A549 (cell line): ENCODE data around the gene ITIH6. TPM values are rescaled to one million over a fixed set of nuclear protein-coding genes. Genes with fewer than 3 reads are reported as not detected.
A peak's percentile ranks its signal among the peaks of the same experiment; 100 is the strongest.
"Not testable (repeated sequence)": the region's sequence is repeated elsewhere in the genome, so short reads cannot be mapped to it uniquely, and the experiment has no call there.

Experiments used
- ATAC-seq, 2 experiments: fragments of 200-7000 bp in 1 of 2; fragments of >200 bp in 1 of 2; cut with Nextera tagmentation in 1 of 2; cut with Tn5 transposase in 1 of 2; 3 replicates each; pipeline versions ENCODE4 v1.8.0 to v1.9.1; 2018 to 2020; ENCODE audit warnings: mild to moderate bottlenecking in 1 of 2, moderate library complexity in 1 of 2
- CTCF ChIA-PET: fragments of 300-600 bp; sonication (Branson Sonifier 250); formaldehyde crosslinking; extraction: SDS; loops from one replicate; lab custom pipeline; 2021; ENCODE audit warnings: antibody characterized with exemption, inconsistent platforms; lab: Yijun Ruan, JAX
- POLR2A ChIA-PET: fragments of 350-600 bp; formaldehyde crosslinking; extraction: SDS; loops from one replicate; lab custom pipeline; 2021; ENCODE audit warnings: antibody characterized with exemption, inconsistent platforms; lab: Yijun Ruan, JAX
- DNase-seq, 2 experiments: peaks; one replicate each; pipeline versions ENCODE4 v3.0.0 to v3.0.0-alpha.2; 2011 to 2016; ENCODE audit warnings: low read depth in 1 of 2, low spot score in 1 of 2
- FAIRE-seq: peaks from 2 replicates; lab custom pipeline; 2011; peaks lifted over from hg19 to GRCh38; lab: Jason Lieb, UNC
- H3K27ac ChIP-seq, 2 experiments: fragments of >200 bp; sonication (Bioruptor Twin); formaldehyde crosslinking; 3 replicates each; pipeline ENCODE4 v1.5.1; 2016 to 2017
- H3K4me1 ChIP-seq: fragments of >200 bp; sonication (Bioruptor Twin); formaldehyde crosslinking; 3 replicates; pipeline ENCODE4 v1.6.1; 2016
- H3K4me2 ChIP-seq: fragments of >200 bp; sonication (Bioruptor Twin); formaldehyde crosslinking; 3 replicates; pipeline ENCODE4 v1.6.1; 2016
- H3K4me3 ChIP-seq: fragments of >200 bp; sonication (Bioruptor Twin); formaldehyde crosslinking; 3 replicates; pipeline ENCODE4 v1.5.1; 2016
- H3K9me3 ChIP-seq: fragments of >200 bp; sonication (Bioruptor Twin); formaldehyde crosslinking; 3 replicates; pipeline ENCODE4 v1.6.1; 2016
- BHLHE40 ChIP-seq: IDR thresholded peaks from 2 replicates; pipeline ENCODE4 v1.6.1; 2012; ENCODE audit warnings: low read depth, low read length, inconsistent platforms
- CHD2 ChIP-seq: fragments of 150-350 bp; IDR thresholded peaks from 2 replicates; pipeline ENCODE4 v1.6.1; 2014; ENCODE audit warnings: low read length; ENCODE audit not compliant: partially characterized antibody
- CHD4 ChIP-seq: fragments of 200-600 bp; sonication (generic); IDR thresholded peaks from 2 replicates; pipeline ENCODE4 v1.6.1; 2016; ENCODE audit warnings: antibody characterized with exemption, mild to moderate bottlenecking, borderline replicate concordance
- EHMT2 ChIP-seq: fragments of 200-600 bp; sonication (generic); IDR thresholded peaks from 2 replicates; pipeline ENCODE4 v1.6.1; 2016; ENCODE audit warnings: antibody characterized with exemption, low read depth, mild to moderate bottlenecking, moderate library complexity
- HEYL ChIP-seq: fragments of 250-450 bp; sonication (Bioruptor Pico); IDR thresholded peaks from 2 replicates; pipeline ENCODE4 v1.8.0; 2021; ENCODE audit warnings: mild to moderate bottlenecking, moderate library complexity
- HMGXB4 ChIP-seq: fragments of 250-450 bp; sonication (Bioruptor Pico); IDR thresholded peaks from 2 replicates; pipeline ENCODE4 v1.5.0; 2021; ENCODE audit warnings: mild to moderate bottlenecking, moderate library complexity, borderline replicate concordance
- HOXB13 ChIP-seq: fragments of 250-450 bp; sonication (Bioruptor Pico); IDR thresholded peaks from 2 replicates; pipeline ENCODE4 v1.5.0; 2020; ENCODE audit warnings: low read depth, mild to moderate bottlenecking, moderate library complexity
- HOXB5 ChIP-seq: fragments of 250-450 bp; sonication (Bioruptor Pico); IDR thresholded peaks from 2 replicates; pipeline ENCODE4 v1.5.0; 2020; ENCODE audit warnings: mild to moderate bottlenecking, moderate library complexity
- JUNB ChIP-seq: fragments of >200 bp; sonication (Bioruptor Twin); formaldehyde crosslinking; IDR thresholded peaks from 2 replicates; pipeline ENCODE4 v1.6.1; 2016
- MAX ChIP-seq: IDR thresholded peaks from 2 replicates; pipeline ENCODE4 v1.6.1; 2012
- NPAS2 ChIP-seq: fragments of 250-450 bp; sonication (Bioruptor Pico); IDR thresholded peaks from 2 replicates; pipeline ENCODE4 v1.8.0; 2022; ENCODE audit warnings: mild to moderate bottlenecking, moderate library complexity, borderline replicate concordance
- RAD21 ChIP-seq, 2 experiments: fragments of >200 bp in 1 of 2; sonication (Bioruptor Twin) in 1 of 2; formaldehyde crosslinking in 1 of 2; IDR thresholded peaks in 1 of 2; conservative IDR thresholded peaks in 1 of 2; 2 replicates in 1 of 2; 3 replicates in 1 of 2; pipeline ENCODE4 v1.6.1; 2012 to 2018; ENCODE audit warnings: inconsistent platforms in 1 of 2
- RARB ChIP-seq: fragments of 250-450 bp; sonication (Bioruptor Pico); IDR thresholded peaks from 2 replicates; pipeline ENCODE4 v1.8.0; 2021; ENCODE audit warnings: mild to moderate bottlenecking, moderate library complexity
- RFX5 ChIP-seq: fragments of 450-650 bp; IDR thresholded peaks from 2 replicates; pipeline ENCODE4 v1.7.1; 2014; ENCODE audit warnings: antibody characterized with exemption, mild to moderate bottlenecking, moderate library complexity
- SMC3 ChIP-seq: fragments of >200 bp; sonication (Bioruptor Twin); formaldehyde crosslinking; IDR thresholded peaks from 3 replicates; pipeline ENCODE4 v1.6.1; 2018; ENCODE audit warnings: inconsistent platforms
- SREBF2 ChIP-seq: fragments of 450-650 bp; IDR thresholded peaks from 2 replicates; pipeline ENCODE4 v1.6.1; 2014; ENCODE audit warnings: mild to moderate bottlenecking, moderate library complexity
- TFCP2L1 ChIP-seq: fragments of 250-450 bp; sonication (Bioruptor Pico); IDR thresholded peaks from 2 replicates; pipeline ENCODE4 v1.5.0; 2021; ENCODE audit warnings: mild to moderate bottlenecking
- WGBS: methylation state at CpG from one replicate; pipeline ENCODE4 v1.1.6; 2017; ENCODE audit errors: missing lambda C conversion rate; 5-methylcytosine and 5-hydroxymethylcytosine counted together
- polyA plus RNA-seq, 4 experiments: library from polyadenylated mRNA; depleted of rRNA in 3 of 4; stranded (reverse); fragments of >200 nt; fragmentation: RNase III in 1 of 4; extraction: RNeasy Plus Mini Kit Qiagen cat#74134 plus additional on column Dnase treatment in 1 of 4; gene quantifications; 2 replicates in 3 of 4; 3 replicates in 1 of 4; pipeline ENCODE4 v1.2.3, GENCODE V29; 2011 to 2017
- TF ChIP-seq, protein P1 (sequence below): fragments of 250-450 bp; sonication (Bioruptor Pico); IDR thresholded peaks from 2 replicates; pipeline ENCODE4 v1.5.0; 2020; ENCODE audit warnings: low read depth, mild to moderate bottlenecking, moderate library complexity
- TF ChIP-seq, protein P2 (sequence below): fragments of 450-650 bp; IDR thresholded peaks from 2 replicates; pipeline ENCODE4 v1.6.1; 2014; ENCODE audit warnings: antibody characterized with exemption

The ITIH6 gene
- polyA plus RNA-seq, 2 of the 4 experiments (the other 2 are of a cell fraction), result 0.04 TPM; not detected in 1

DNA sequence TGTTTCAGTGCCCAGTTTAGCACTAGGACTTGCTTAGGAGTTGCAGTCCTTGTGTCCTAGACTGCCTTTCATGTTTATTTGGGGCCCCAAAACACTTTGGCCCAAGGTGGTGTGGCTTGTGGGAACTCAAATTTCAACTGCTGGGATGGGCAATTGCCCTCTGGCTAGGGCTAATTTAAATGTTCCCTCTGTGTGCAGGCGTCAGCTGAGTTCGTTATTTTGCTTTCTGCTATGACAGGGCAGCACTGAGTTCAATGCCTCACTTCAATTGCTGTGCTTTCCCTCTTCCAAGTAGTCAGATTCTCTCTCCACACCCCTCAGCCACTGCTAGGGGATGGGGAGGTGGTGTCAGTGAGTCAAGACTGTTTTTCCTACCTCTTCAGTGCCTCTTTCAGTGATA is 51.1 kb downstream of the ITIH6 start:
- Histone ChIP-seq H3K4me2 (no peak overlapping the region), H3K4me3 (no peak overlapping the region)
- 32% methylated on average over 2 of the region's 2 CpGs for WGBS
- TF ChIP-seq SREBF2 (no peak), HOXB13 (no peak), EHMT2 (no peak), CHD2 (no peak), JUNB (no peak), CHD4 (no peak), HOXB5 (CRISPR knock-in tag) (no peak), RARB (CRISPR knock-in tag) (no peak), NPAS2 (CRISPR knock-in tag) (no peak), TFCP2L1 (CRISPR knock-in tag) (no peak), RAD21 (conservative IDR thresholded peaks at IDR 0.05 in 1 of 2, IDR thresholded peaks at IDR 0.05 in 1 of 2) (no peak), RFX5 (no peak), BHLHE40 (no peak), HEYL (CRISPR knock-in tag) (no peak), MAX (no peak), HMGXB4 (no peak)
- TF ChIP-seq, protein P1, sequence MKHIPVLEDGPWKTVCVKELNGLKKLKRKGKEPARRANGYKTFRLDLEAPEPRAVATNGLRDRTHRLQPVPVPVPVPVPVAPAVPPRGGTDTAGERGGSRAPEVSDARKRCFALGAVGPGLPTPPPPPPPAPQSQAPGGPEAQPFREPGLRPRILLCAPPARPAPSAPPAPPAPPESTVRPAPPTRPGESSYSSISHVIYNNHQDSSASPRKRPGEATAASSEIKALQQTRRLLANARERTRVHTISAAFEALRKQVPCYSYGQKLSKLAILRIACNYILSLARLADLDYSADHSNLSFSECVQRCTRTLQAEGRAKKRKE, result no peak
- TF ChIP-seq, protein P2, sequence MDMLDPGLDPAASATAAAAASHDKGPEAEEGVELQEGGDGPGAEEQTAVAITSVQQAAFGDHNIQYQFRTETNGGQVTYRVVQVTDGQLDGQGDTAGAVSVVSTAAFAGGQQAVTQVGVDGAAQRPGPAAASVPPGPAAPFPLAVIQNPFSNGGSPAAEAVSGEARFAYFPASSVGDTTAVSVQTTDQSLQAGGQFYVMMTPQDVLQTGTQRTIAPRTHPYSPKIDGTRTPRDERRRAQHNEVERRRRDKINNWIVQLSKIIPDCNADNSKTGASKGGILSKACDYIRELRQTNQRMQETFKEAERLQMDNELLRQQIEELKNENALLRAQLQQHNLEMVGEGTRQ, result no peak
- TF ChIP-seq, all 56 proteins: peak for 0
- no peaks in the 10 kb centered on the region for H3K4me1 ChIP-seq
- no peaks in the 10 kb centered on the region for H3K9me3 ChIP-seq
- DNase-seq (no peak), FAIRE-seq (no peak), ATAC-seq (no peak)
- H3K27ac ChIP-seq, result no peak overlapping the region
- ChIA-PET CTCF (no interaction called here), POLR2A (no interaction called here)

DNA sequence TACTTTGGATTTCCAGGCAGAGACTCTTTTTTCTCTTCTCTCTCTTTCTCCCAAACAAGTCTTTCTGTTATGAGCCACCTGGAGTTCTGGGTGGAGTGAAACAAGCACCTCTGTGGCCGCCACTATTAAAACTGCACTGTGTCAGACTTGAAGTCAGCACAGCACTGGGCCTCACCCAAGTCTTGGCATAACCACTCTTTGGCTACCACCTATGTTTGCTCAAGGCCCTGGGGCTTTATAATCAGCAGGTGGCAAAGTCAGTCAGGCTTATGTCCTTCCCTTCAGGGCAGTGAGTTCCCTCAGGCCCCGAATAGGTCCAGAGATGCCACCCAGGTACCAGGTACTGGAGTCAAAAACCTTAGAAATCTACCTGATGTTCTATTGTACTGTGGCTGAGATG is 52.4 kb downstream of the ITIH6 start:
- no peak for FAIRE-seq

DNA sequence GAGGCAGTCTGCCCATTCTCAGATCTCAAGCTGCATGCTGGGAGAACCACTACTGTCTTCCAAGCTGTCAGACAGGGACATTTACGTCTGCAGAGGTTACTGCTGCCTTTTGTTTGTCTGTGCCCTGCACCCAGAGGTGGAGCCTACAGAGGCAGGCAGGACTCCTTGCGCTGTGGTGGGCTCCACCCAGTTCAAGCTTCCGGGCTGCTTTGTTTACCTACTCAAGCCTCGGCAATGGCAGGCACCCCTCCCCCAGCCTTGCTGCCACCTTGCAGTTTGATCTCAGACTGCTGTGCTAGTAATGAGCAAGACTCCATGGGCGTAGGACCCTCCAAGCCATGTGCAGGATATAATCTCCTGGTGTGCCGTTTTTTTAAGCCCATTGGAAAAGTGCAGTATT is 59.5 kb downstream of the ITIH6 start:
- CTCF ChIA-PET, result not testable (repeated sequence)

More for the DNA sequence above, 52.4 kb downstream of the ITIH6 start:
- ChIA-PET CTCF (no interaction called here), POLR2A (no interaction called here)
- ATAC-seq, result no peak
- no peak for DNase-seq
- no peak overlapping the region for H3K4me3 ChIP-seq
- TF ChIP-seq SMC3, result no peak
- no peaks in the 10 kb centered on the region for H3K9me3 ChIP-seq
- H3K4me2 ChIP-seq, result no peak overlapping the region
- no peak overlapping the region for H3K27ac ChIP-seq
- 3% methylated on average over 2 of the region's 2 CpGs for WGBS
- no peaks in the 10 kb centered on the region for H3K4me1 ChIP-seq

DNA sequence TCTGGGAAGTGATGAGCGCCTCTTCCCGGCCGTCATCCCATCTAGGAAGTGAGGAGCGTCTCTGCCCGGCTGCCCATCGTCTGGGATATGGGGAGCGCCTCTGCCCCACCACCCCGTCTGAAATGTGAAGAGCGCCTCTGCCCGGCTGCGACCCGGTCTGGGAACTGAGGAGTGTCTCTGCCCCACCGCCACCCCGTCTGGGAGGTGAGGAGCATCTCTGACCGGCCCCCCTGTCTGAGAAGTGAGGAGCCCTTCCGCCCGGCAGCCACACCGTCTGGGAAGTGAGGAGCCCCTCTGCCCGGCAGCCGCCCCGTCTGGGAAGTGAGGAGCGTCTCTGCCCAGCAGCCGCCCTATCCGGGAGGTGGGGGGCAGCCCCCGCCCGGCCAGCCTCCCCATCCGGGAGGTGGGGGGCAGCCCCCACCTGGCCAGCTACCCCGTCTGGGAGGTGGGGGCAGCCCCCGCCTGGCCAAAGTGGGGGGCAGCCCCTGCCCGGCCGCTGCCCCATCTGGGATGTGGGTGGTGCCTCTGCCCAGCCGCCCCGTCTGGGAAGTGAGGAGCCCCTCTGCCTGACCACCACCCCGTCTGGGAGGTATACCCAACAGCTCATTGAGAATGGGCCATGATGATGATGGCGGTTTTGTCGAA is 61.6 kb downstream of the ITIH6 start:
- whole genome bisulfite sequencing, result 93% methylated on average over 2 of the region's 36 CpGs
- ATAC-seq, H3K9me3 ChIP-seq, H3K4me3 ChIP-seq, H3K4me1 ChIP-seq, H3K27ac ChIP-seq, POLR2A ChIA-PET, DNase-seq, CTCF ChIA-PET, H3K4me2 ChIP-seq, FAIRE-seq: not testable (repeated sequence)

More for the DNA sequence above, 59.5 kb downstream of the ITIH6 start:
- ATAC-seq, H3K27ac ChIP-seq, H3K4me1 ChIP-seq, H3K4me3 ChIP-seq, POLR2A ChIA-PET, DNase-seq, FAIRE-seq, H3K9me3 ChIP-seq: not testable (repeated sequence)
- WGBS, result no CpG with 5 or more reads among the region's 6 CpGs
- peak overlapping the region; percentile 51 for H3K4me2 ChIP-seq
